ENCODE results near the gene USP6. TPM values are rescaled to one million over a fixed set of nuclear protein-coding genes. Genes with fewer than 3 reads are reported as not detected.
"Not testable (repeated sequence)": the region's sequence is repeated elsewhere in the genome, so short reads cannot be mapped to it uniquely, and the experiment has no call there.

USP6 gene
- total and polyA plus RNA-seq, 2 of the 4 experiments (the other 2 are of a cell fraction) = 0.02 TPM; not detected in 1

GRCh38 chr17:5124125-5124760 lies 8.4 kb downstream of the USP6 start:
- H3K4me2 ChIP-seq (ENCODE audit: low read depth, low read length); BruUV-seq (replicated peaks); intact Hi-C loops (cut with micrococcal nuclease): not testable (repeated sequence)

GRCh38 chr17:5124896-5125295 lies 9.1 kb downstream of the USP6 start:
- H3K27ac ChIP-seq (ENCODE audit: insufficient read depth, low read length); CTCF ChIA-PET; H4K91ac ChIP-seq (ENCODE audit: insufficient read depth, low read depth, low read length): not testable (repeated sequence)

More at GRCh38 chr17:5124125-5124760, 8.4 kb downstream of the USP6 start:
- H2BK20ac ChIP-seq (ENCODE audit: low read depth, low read length); H2BK15ac ChIP-seq (ENCODE audit: low read depth, low read length); H3K14ac ChIP-seq (replicated peaks; ENCODE audit: low read depth, low read length); H2AFZ ChIP-seq (replicated peaks; ENCODE audit: low read length, poor library complexity); H3K4ac ChIP-seq (ENCODE audit: low read depth, low read length); CTCF ChIA-PET; H2BK5ac ChIP-seq (ENCODE audit: low read depth, low read length, poor library complexity, severe bottlenecking); H3K4me3 ChIP-seq (ENCODE audit: insufficient read depth, low read depth, low read length); H3K9me1 ChIP-seq (ENCODE audit: insufficient read depth, low read length); dilution Hi-C loops (cut with HindIII; ENCODE audit: low sequenced_read_pairs, unreplicated experiment); H3K9ac ChIP-seq (ENCODE audit: low read depth, low read length); H2AK9ac ChIP-seq (replicated peaks; ENCODE audit: low read depth, low read length, poor library complexity); ATAC-seq (ENCODE audit: low read depth); in situ Hi-C loops (cut with MboI; ENCODE audit: low sequenced_read_pairs); H3K18ac ChIP-seq (ENCODE audit: low read depth, low read length); H3K4me1 ChIP-seq (ENCODE audit: control insufficient read depth, insufficient read depth, low read length); H3K23ac ChIP-seq (ENCODE audit: low read depth, low read length); H4K8ac ChIP-seq (ENCODE audit: low read depth in 2 of 2, low read length in 2 of 2); H4K91ac ChIP-seq (ENCODE audit: insufficient read depth, low read depth, low read length); H3K27ac ChIP-seq (ENCODE audit: insufficient read depth, low read length); H2AK5ac ChIP-seq (ENCODE audit: low read depth, low read length); H2BK120ac ChIP-seq (ENCODE audit: low read depth, low read length); H3K9me3 ChIP-seq (ENCODE audit: control insufficient read depth, insufficient read depth, low read length); H4K5ac ChIP-seq (ENCODE audit: low read depth, low read length); DNase-seq; H3K79me1 ChIP-seq (ENCODE audit: low read depth in 1 of 2, low read length in 2 of 2); H4K20me1 ChIP-seq (ENCODE audit: insufficient read depth, low read length); H3K36me3 ChIP-seq (ENCODE audit: control insufficient read depth, insufficient read depth, low read length); H3K56ac ChIP-seq (ENCODE audit: extremely low read depth, insufficient read depth, low read length); POLR2A ChIA-PET (ENCODE audit: unreplicated experiment): not testable (repeated sequence)
- peaks cover 34% of the 10 kb centered on the region for H3K27me3 ChIP-seq (ENCODE audit: control insufficient read depth, insufficient read depth, low read length)
- WGBS, 2 experiments (ENCODE audit: extremely low coverage in 2 of 2, insufficient read length in 1 of 2) = 80% methylated on average over 1 of the region's 5 CpGs; no CpG with 5 or more reads in 1 of the 2 experiments

More at GRCh38 chr17:5124896-5125295, 9.1 kb downstream of the USP6 start:
- in situ Hi-C loops (cut with MboI; ENCODE audit: low sequenced_read_pairs); H4K8ac ChIP-seq (ENCODE audit: low read depth in 2 of 2, low read length in 2 of 2); H4K20me1 ChIP-seq (ENCODE audit: insufficient read depth, low read length); H2BK20ac ChIP-seq (ENCODE audit: low read depth, low read length); intact Hi-C loops (cut with micrococcal nuclease); H3K4ac ChIP-seq (ENCODE audit: low read depth, low read length); H3K79me1 ChIP-seq (ENCODE audit: low read depth in 1 of 2, low read length in 2 of 2); H3K14ac ChIP-seq (replicated peaks; ENCODE audit: low read depth, low read length); H2BK120ac ChIP-seq (ENCODE audit: low read depth, low read length); H3K4me3 ChIP-seq (ENCODE audit: insufficient read depth, low read depth, low read length); H3K4me2 ChIP-seq (ENCODE audit: low read depth, low read length); H3K23ac ChIP-seq (ENCODE audit: low read depth, low read length); H2AK9ac ChIP-seq (replicated peaks; ENCODE audit: low read depth, low read length, poor library complexity); H3K4me1 ChIP-seq (ENCODE audit: control insufficient read depth, insufficient read depth, low read length); H2AK5ac ChIP-seq (ENCODE audit: low read depth, low read length); H2BK5ac ChIP-seq (ENCODE audit: low read depth, low read length, poor library complexity, severe bottlenecking); H2AFZ ChIP-seq (replicated peaks; ENCODE audit: low read length, poor library complexity); DNase-seq; dilution Hi-C loops (cut with HindIII; ENCODE audit: low sequenced_read_pairs, unreplicated experiment); H3K9me1 ChIP-seq (ENCODE audit: insufficient read depth, low read length); H3K9ac ChIP-seq (ENCODE audit: low read depth, low read length); H3K9me3 ChIP-seq (ENCODE audit: control insufficient read depth, insufficient read depth, low read length); H3K18ac ChIP-seq (ENCODE audit: low read depth, low read length); H4K5ac ChIP-seq (ENCODE audit: low read depth, low read length); H2BK15ac ChIP-seq (ENCODE audit: low read depth, low read length); ATAC-seq (ENCODE audit: low read depth); BruUV-seq (replicated peaks); H3K56ac ChIP-seq (ENCODE audit: extremely low read depth, insufficient read depth, low read length); H3K36me3 ChIP-seq (ENCODE audit: control insufficient read depth, insufficient read depth, low read length); POLR2A ChIA-PET (ENCODE audit: unreplicated experiment): not testable (repeated sequence)
- peaks cover 32% of the 10 kb centered on the region for H3K27me3 ChIP-seq (ENCODE audit: control insufficient read depth, insufficient read depth, low read length)
- WGBS, 2 experiments (ENCODE audit: extremely low coverage in 2 of 2, insufficient read length in 1 of 2) = 83% methylated on average over 6 of the region's 7 CpGs; no CpG with 5 or more reads in 1 of the 2 experiments

Measured in IMR-90 (cell line).